KOPT-K1 (cell line): ENCODE results near the gene NFYC.
A peak's percentile ranks its signal among the peaks of the same experiment; 100 is the strongest.

Source experiments
- H3K27ac ChIP-seq: fragments of 200-600 bp; sonication (generic); 2 replicates; pipeline ENCODE4 v1.5.1; 2016; ENCODE audit warnings: antibody characterized with exemption, mild to moderate bottlenecking, low read depth, low read length; ENCODE audit not compliant: poor library complexity, severe bottlenecking
- H3K36me3 ChIP-seq: fragments of 200-600 bp; sonication (generic); 2 replicates; pipeline ENCODE4 v1.5.1; 2017; ENCODE audit warnings: antibody characterized with exemption, mild to moderate bottlenecking, low read length, moderate library complexity; ENCODE audit not compliant: insufficient read depth
- H3K9me3 ChIP-seq: fragments of 200-600 bp; sonication (generic); 2 replicates; pipeline ENCODE4 v1.5.1; 2017; ENCODE audit warnings: antibody characterized with exemption, low read length, mild to moderate bottlenecking; ENCODE audit not compliant: insufficient read depth, poor library complexity, severe bottlenecking

NFYC gene

DNA sequence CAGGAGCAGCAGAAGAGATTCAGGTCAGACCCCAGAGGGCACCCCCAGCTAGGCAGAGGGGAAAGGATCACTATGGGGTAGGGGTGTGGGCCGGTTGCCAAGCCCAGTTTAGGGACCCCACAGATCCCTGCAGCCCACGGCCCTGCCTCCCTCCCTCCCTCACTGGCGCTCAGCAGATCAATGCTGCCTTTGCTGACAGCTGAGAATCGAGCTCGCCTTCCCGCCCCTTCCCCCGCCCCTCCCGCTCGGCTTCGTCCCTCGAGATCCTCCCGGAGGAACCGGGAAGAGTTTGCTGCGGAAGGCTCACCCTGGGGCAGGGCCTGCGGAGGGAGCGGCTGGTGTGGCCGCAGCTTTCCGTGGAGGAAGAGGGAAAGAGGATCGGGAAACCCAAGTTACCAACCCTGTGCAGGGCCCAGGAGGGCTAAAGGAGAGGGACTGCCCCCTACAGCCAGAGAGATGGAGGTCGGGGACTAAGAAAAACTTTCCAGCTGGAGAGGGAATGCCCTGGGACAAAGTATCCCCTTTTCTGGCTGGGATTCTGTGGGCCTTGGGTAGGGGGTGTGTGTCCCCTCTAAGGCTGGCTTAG lies 91.0 kb downstream of the NFYC start:
- H3K36me3 ChIP-seq = peaks cover 2% of the 10 kb centered on the region
- no peak overlapping the region for H3K27ac ChIP-seq
- H3K9me3 ChIP-seq = peaks cover 1% of the 10 kb centered on the region

GRCh38 chr1:40783001-40783905 lies 91.7 kb downstream of the NFYC start, which contains the start of gene KCNQ4:
KCNQ4 (plus strand) TSS chr1:40783787; CDS start chr1:40784094, 307 bp downstream.
- no peak within 1 kb of the TSS for H3K27ac ChIP-seq
- H3K9me3 ChIP-seq = no peaks in the 10 kb centered on the region
- H3K36me3 ChIP-seq = no peaks in the 10 kb centered on the region

DNA sequence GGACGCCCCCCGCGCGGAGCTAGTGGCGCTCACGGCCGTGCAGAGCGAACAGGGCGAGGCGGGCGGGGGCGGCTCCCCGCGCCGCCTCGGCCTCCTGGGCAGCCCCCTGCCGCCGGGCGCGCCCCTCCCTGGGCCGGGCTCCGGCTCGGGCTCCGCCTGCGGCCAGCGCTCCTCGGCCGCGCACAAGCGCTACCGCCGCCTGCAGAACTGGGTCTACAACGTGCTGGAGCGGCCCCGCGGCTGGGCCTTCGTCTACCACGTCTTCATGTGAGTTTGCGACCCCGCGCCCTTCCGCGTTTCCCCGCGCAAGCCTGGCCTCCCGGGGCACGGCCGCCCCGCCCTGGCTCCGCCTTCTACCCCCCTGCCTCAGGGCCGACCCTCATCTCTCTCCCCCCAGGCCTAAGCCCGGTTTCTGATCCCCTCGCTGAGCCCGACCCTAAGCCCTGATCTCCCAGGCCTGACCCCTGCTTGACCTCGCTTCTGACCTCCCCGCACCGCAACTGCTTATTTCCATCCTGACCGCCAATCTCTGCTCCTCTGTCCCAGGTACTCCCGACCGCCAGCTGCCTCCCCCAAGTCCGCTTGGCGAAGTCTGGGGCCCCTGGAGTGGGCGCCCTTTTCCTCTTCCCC lies 92.8 kb downstream of the NFYC start:
- Histone ChIP-seq H3K9me3 (no peaks in the 10 kb centered on the region), H3K27ac (no peak overlapping the region), H3K36me3 (no peaks in the 10 kb centered on the region)

DNA sequence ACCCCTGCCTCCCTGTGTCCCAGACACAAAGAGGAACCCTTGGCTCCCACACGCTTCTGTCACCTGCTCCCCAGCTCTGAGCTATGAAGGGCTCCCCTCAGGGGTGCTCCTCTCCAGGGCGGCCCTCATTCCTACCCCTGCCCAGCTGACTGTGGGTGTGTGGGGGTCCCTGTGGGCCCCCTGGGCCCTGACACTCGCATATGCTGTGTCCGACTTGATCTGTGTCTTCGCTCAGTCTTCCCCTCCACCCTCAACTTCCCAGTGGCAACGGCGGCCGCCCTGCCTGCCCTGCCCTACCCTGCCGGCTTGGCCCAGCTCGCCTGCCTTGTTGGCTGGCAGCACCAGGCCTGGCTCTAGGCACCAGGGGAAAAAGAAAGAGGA lies 93.3 kb downstream of the NFYC start:
- no peak overlapping the region for H3K27ac ChIP-seq
- H3K36me3 ChIP-seq = no peaks in the 10 kb centered on the region
- H3K9me3 ChIP-seq = no peaks in the 10 kb centered on the region

GRCh38 chr1:40785446-40785845 lies 93.9 kb downstream of the NFYC start:
- Histone ChIP-seq H3K36me3 (no peaks in the 10 kb centered on the region), H3K9me3 (no peaks in the 10 kb centered on the region), H3K27ac (no peak overlapping the region)

- Histone ChIP-seq H3K9me3 (no peaks in the 10 kb centered on the region), H3K27ac (no peak overlapping the region), H3K36me3 (no peaks in the 10 kb centered on the region)
Measured at GRCh38 chr1:40786171-40786994, 94.9 kb downstream of the NFYC start.

- no peaks in the 10 kb centered on the region for H3K36me3 ChIP-seq
- H3K9me3 ChIP-seq = no peaks in the 10 kb centered on the region
- H3K27ac ChIP-seq = no peak overlapping the region
Measured at GRCh38 chr1:40786995-40787705, 95.6 kb downstream of the NFYC start.

DNA sequence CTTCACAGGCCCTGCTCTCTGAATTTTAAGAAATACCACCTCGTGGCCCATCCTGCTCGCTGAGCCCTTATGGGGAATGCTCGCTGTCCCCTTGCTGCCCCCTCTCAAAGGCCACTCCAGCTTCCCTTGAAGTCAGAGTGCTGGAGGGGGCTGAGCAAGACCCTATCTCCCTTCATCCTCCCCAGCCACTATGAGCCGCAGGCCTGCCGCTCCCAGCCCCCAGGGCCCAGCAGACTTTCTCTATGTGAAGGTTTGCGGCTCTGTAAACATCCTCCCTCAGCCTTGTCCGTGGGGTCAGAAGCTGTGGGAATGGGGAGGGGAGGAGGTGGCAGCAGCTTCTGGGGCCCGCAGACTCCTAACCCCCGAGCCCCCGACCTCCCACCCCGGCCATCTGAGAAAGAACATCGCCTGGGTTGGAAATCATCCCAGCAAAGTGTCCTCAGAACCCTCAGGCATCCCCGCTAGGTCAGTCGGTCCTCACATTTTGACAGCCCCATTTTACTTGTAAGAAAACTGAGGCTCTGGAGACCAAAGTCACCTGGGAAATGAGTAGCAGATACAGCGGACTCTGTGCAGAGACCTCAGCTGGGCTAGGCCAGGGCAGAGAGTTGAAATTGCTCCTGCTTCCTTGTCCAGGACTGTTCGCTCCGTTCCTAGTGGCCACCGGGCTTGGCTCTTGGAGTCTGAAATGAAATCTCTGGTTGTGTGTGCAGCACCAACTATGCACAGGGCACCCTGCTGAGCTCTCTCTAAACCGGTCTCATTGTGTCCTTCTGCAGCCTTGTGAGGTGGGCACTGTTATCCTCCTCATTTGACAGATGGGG lies 96.4 kb downstream of the NFYC start:
- Histone ChIP-seq H3K9me3 (no peaks in the 10 kb centered on the region), H3K27ac (no peak overlapping the region), H3K36me3 (no peaks in the 10 kb centered on the region)

DNA sequence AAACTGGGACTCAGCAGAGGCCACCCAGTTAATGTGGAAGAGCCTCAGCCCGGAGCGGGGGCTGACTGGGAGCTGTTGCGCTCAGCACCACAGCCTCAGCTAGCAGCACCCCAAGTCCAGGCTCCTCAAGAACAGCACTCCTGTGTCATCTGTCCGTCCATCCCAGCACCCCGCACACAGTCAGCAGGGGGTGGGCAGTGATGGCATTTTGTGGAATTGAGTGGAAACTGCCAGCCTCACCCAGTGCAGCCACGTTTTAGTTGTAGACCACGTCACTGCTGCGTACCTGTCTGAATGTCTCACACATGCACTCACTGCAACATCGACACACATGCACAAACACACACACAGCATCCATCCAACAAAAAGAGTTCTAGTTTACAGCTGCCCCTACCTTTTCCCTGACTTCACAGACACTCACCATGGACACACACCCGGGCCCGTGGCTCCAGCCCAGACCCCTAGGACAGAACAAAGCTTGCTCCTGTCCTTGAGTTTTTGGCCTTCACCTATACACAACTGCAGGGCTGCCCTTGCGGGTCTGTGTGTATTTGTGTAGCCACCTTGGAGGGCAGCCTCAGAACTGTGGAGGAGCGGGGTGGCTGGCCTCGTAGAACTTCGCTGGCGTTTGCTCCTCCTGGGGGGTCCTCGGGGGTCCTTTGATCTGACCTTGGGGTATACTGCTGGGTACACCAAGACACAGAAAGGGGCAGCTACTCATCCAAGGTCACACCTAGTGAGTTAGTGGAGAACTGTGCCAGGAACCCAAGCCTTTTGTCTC lies 97.2 kb downstream of the NFYC start:
- Histone ChIP-seq H3K9me3 (no peaks in the 10 kb centered on the region), H3K27ac (no peak overlapping the region), H3K36me3 (no peaks in the 10 kb centered on the region)

- H3K9me3 ChIP-seq = no peaks in the 10 kb centered on the region
- no peak overlapping the region for H3K27ac ChIP-seq
- H3K36me3 ChIP-seq = no peaks in the 10 kb centered on the region
Measured at GRCh38 chr1:40789342-40789598, 97.8 kb downstream of the NFYC start.

- Histone ChIP-seq H3K9me3 (no peaks in the 10 kb centered on the region), H3K27ac (no peak overlapping the region), H3K36me3 (no peaks in the 10 kb centered on the region)
Measured at GRCh38 chr1:40789661-40790430, 98.3 kb downstream of the NFYC start.

DNA sequence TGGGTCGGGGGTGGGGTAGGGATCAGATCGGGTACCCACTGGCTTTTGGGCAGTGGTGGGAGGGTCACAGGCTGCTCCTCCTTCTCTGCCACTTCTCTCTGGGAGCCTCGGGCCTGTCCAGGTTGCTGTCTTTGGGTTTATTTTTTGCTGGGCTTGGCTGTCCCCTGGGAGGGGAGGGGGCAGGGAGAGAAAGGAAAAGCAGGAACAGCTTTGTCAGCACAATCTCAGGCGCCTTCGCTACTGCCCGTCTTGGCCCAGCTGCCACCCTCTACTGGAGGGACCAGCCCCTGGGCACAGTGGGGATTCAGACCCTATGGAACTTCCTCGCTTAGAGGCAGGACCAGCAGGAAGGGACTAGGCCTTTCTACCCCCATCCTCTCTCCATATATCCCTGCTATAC lies 100.5 kb downstream of the NFYC start:
- Histone ChIP-seq H3K9me3 (no peaks in the 10 kb centered on the region), H3K36me3 (no peaks in the 10 kb centered on the region), H3K27ac (no peak overlapping the region)

GRCh38 chr1:40793617-40794016 lies 102.1 kb downstream of the NFYC start:
- H3K27ac ChIP-seq = peak overlapping the region; percentile 84
- H3K36me3 ChIP-seq = no peaks in the 10 kb centered on the region
- no peaks in the 10 kb centered on the region for H3K9me3 ChIP-seq
